ENCODE results near the gene CTNNAL1.
"Not testable (repeated sequence)": the region's sequence is repeated elsewhere in the genome, so short reads cannot be mapped to it uniquely, and the experiment has no call there.

CTNNAL1 gene

GRCh38 chr9:108933718-108934322 is 79.5 kb downstream of the CTNNAL1 start, which contains the start of gene ELP1:
TSS of gene ELP1 (minus strand) at chr9:108934124. CDS start at chr9:108931146, 2,978 bp downstream.
- DNase-seq (ENCODE audit: low read depth, low spot score) = peak; percentile 68

- no peak for DNase-seq (ENCODE audit: low read depth, low spot score)
Observed at GRCh38 chr9:108933231-108933717, 80.0 kb downstream of the CTNNAL1 start.

DNA sequence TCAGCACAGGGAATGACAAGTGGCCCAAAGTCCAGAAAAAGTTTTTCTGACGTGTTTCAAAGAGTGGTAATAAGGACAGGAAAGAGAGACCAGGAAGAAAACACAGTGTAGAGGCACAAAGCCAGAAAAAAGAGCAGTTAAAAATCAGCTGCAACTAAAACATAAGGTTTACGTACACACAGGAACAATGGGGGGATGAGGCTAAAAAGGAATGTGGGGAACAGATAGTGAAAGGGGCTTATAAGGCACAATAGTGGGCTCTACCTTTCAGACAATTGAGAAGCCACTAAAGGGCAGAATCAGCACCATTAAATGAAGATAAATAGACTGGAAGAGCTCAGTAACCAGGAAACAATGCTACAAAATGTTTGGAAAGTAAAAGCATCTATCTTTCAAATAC is 84.9 kb downstream of the CTNNAL1 start:
- DNase-seq (ENCODE audit: low read depth, low spot score) = no peak

DNA sequence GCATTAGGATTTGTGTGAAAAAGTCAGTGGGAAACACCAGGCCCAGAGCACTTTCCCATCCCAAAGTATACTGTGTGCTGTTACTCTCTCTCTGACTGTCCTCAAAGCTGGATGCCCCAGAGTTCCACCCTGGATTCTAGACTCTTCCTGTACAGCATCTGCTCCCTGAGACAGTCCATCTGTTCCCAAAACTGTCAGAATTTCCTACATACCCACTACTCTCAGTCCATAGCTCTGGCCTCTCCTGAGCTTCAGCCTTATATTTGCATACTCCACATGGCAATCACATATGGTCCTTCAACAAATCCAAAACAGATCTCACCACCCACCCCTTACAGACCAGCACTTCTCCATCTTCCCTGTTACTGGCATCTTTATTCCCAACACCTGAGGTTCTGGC is 88.8 kb downstream of the CTNNAL1 start:
- no peak for DNase-seq (ENCODE audit: low read depth, low spot score)

DNA sequence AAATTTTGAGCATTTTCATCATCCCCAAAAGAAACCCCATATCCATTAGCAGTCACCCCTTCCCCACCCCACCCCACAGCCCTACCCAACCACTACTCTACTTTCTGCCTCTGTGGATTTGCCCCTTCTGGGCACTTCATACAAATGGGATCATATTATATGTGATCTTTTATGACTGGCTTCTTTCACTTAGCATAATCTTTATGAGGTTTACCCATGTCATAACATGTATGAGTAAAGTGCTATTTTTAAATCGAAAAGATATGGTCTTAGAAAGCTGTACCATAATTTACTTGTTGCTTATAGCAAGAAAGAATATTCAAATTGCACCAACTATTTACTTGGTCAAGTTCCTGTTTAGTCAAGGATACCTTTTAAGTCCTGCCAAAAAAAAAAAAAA is 92.1 kb downstream of the CTNNAL1 start:
- DNase-seq (ENCODE audit: low read depth, low spot score) = no peak

- DNase-seq (ENCODE audit: low read depth, low spot score) = not testable (repeated sequence)
Observed at GRCh38 chr9:108920401-108920800, 92.9 kb downstream of the CTNNAL1 start.

- DNase-seq (ENCODE audit: low read depth, low spot score) = no peak
Observed at GRCh38 chr9:108919517-108919916, 93.8 kb downstream of the CTNNAL1 start.

DNA sequence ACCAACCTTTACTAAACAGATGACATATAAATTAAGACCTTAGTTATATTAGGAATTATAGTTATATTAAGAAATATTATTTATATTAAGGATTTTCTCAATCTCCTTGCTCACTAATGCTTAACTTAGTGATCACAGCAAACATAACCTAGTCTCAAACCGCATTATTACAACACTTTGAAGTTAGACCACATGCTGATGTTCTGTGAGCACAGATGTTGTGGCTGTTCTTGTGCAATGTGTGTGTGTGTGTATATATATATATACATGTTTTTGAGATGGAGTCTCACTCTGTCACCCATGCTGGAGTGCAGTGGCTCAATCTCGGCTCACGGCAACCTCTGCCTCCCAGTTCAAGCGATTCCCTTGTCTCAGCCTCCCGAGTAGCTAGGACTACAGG is 99.9 kb downstream of the CTNNAL1 start:
- no peak for DNase-seq (ENCODE audit: low read depth, low spot score)

GRCh38 chr9:108911820-108912219 is 101.5 kb downstream of the CTNNAL1 start:
- DNase-seq (ENCODE audit: low read depth, low spot score) = no peak

- DNase-seq (ENCODE audit: low read depth, low spot score) = no peak
Observed at GRCh38 chr9:108910914-108911313, 102.4 kb downstream of the CTNNAL1 start.

DNA sequence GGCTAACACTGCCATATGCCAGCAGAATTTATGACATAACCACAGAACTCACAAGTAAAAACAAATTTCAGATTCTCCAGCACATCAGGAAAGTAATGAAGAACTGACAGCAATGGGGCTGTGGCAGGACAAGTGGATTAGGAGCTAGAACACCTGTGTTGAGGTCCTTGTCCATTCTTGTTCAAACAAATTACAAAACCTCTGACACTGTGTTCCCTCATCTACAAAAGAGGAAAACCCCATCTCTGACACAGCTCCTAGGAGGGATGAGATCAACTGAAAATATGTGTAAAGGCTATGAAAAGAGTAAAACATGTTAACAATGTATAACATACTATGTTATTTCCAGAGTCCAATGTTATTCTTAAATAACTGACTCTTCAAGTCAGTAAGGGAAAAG is 102.9 kb downstream of the CTNNAL1 start:
- DNase-seq (ENCODE audit: low read depth, low spot score) = no peak

- no peak for DNase-seq (ENCODE audit: low read depth, low spot score)
Observed at GRCh38 chr9:108905494-108905893, 107.8 kb downstream of the CTNNAL1 start.

DNA sequence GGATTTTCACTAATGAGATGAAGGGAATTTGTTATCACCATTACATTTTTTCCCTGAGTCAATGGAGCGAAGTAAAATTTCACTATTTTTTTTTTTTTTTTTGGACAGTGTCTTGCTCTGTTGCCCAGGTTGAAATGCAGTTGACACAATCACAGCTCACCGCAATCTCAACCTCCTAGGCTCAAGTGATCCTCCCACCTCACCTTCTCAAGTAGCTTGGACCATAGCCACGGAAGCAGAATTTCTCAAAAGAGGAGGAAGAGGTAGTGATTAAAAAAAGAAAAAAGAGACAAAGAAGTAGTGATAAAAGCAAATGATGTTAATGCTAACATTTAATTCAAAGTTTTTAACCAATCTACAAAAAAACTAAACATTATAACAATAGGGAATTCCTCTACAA is 109.1 kb downstream of the CTNNAL1 start:
- no peak for DNase-seq (ENCODE audit: low read depth, low spot score)

- DNase-seq (ENCODE audit: low read depth, low spot score) = no peak
Observed at GRCh38 chr9:108903420-108904103, 109.7 kb downstream of the CTNNAL1 start.

- DNase-seq (ENCODE audit: low read depth, low spot score) = no peak
Observed at GRCh38 chr9:108900176-108900575, 113.1 kb downstream of the CTNNAL1 start.

DNA sequence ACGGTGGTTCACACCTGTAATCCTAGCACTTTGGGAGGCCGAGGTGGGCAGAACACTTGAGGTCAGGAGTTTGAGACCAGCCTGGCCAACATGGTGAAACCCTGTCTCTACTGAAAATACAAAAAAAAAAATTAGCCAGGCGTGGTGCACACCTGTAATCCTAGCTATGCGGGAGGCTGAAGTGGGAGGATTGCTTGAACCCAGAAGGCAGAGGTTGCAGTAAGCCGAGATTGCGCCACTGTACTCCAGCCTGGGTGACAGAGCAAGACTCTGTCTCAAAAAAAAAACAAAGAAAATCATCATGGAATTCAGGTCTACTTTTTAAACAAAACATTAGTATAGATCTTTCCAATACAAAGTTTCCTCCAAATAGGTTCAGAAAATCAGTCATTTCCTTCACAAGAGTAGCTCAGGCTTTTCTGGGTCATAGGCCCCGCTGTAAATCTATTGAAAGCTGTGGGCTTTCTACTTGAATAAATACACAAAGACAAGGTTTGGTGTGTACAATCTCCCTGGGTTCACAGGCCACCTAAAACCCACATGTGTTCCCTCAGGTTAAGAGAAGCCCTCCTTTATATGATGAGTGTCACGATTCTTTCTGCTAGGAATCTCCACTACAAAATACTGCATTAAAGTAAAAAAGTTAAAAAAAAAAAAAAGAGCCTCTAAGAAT is 114.1 kb downstream of the CTNNAL1 start:
- not testable (repeated sequence) for DNase-seq (ENCODE audit: low read depth, low spot score)

- no peak for DNase-seq (ENCODE audit: low read depth, low spot score)
Observed at GRCh38 chr9:108897324-108898096, 115.8 kb downstream of the CTNNAL1 start.

DNA sequence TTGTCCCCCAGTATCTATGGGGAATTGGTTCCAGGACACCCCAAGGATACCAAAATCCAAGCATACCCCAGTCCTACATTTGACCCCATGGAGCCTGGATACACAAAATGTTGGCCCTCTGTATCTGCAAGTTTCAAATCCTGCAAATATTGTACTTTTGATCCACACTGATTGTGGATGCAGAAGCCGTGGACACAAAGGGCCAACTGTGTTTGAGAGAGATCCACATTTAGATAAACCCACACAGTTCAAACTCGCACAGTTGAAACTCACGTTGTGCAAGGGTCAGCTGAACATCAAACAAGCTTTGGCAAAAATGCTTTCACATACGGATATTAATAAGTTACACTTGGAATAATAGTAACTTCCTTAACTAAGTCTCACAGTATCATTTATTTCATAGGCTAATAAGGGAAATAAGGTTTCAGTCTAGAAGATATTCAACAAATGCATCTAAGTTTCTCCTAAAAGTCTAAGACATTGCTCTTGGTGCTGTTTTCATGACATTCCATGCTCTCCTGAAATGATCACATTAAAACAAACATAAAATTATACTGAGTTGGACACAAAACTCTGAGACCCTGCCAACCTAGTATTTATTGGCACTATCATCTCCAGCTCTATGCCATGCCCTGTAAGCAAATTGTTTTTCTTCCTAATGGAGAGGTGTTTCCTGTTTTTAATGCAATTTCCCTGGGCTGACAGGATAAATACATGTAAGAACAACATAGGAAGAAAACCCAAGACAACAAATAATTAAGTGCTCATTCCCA is 118.9 kb downstream of the CTNNAL1 start:
- DNase-seq (ENCODE audit: low read depth, low spot score) = no peak

Data from iPS DF 19.7 (cell line).